GM20000 (cell line): ENCODE data around the gene EMC10.
"Not testable (repeated sequence)": the region's sequence is repeated elsewhere in the genome, so short reads cannot be mapped to it uniquely, and the experiment has no call there.

Source experiments
- DNase-seq: peaks from one replicate; pipeline ENCODE4 v3.0.0; 2012; ENCODE audit warnings: low spot score
- TF ChIP-seq, protein P1 (sequence below): IDR thresholded peaks from 2 replicates; pipeline ENCODE4 v1.5.1; 2012; ENCODE audit warnings: mild to moderate bottlenecking, control low read depth; ENCODE audit errors: extremely low read depth, missing control alignments

Gene EMC10

GRCh38 chr19:50432221-50433028, 43.9 kb upstream of the EMC10 start, which contains the start of gene MYBPC2:
MYBPC2 (plus strand) TSS chr19:50432892; CDS start chr19:50432954, 62 bp downstream.
- TF ChIP-seq, protein P1, sequence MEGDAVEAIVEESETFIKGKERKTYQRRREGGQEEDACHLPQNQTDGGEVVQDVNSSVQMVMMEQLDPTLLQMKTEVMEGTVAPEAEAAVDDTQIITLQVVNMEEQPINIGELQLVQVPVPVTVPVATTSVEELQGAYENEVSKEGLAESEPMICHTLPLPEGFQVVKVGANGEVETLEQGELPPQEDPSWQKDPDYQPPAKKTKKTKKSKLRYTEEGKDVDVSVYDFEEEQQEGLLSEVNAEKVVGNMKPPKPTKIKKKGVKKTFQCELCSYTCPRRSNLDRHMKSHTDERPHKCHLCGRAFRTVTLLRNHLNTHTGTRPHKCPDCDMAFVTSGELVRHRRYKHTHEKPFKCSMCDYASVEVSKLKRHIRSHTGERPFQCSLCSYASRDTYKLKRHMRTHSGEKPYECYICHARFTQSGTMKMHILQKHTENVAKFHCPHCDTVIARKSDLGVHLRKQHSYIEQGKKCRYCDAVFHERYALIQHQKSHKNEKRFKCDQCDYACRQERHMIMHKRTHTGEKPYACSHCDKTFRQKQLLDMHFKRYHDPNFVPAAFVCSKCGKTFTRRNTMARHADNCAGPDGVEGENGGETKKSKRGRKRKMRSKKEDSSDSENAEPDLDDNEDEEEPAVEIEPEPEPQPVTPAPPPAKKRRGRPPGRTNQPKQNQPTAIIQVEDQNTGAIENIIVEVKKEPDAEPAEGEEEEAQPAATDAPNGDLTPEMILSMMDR = no peak
- no peak for DNase-seq

DNA sequence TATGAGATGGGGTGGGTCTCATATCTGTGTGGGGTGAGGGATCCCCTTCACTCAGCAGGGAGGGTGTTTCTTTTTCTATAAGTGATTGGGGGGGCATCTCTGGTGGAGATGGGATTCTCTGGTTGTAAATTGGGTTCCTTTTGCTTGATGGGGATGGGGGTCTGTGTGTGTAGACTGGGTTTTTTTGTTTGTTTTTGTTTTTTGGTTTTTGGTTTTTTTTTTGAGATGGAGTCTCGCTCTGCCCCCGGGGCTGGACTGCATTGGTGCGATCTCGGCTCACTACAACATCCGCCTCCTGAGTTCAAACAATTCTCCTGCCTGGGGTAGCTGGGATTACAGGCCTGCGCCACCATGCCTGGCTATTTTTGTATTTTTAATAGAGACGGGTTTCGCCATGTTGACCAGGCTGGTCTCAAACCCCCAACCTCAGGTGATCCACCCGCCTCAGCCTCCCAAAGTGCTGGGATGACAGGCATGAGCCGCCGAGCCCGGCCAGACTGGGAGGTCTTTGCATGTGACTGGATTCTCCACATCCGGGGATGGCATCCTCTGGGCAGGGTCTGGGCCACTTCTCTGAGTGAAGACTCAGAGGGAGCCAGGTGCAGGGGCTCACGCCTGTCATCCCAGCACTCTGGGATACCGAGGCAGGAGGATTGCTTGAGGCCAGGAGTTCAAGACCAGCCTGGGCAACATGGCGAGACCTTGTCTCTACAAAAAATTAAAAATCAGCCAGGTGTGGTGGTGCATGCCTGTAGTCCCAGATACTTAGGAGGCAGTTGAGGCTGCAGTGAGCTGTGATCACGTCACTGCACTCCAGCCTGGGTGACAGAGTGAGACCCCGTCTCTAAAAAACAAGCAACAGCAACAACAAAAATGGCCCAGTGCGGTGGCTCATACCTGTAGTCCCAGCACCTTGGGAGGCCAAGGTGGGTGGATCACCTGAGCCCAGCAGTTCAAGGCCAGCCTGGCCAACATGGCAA, 42.8 kb upstream of the EMC10 start:
- no peak for DNase-seq
- TF ChIP-seq, protein P1 = no peak

DNA sequence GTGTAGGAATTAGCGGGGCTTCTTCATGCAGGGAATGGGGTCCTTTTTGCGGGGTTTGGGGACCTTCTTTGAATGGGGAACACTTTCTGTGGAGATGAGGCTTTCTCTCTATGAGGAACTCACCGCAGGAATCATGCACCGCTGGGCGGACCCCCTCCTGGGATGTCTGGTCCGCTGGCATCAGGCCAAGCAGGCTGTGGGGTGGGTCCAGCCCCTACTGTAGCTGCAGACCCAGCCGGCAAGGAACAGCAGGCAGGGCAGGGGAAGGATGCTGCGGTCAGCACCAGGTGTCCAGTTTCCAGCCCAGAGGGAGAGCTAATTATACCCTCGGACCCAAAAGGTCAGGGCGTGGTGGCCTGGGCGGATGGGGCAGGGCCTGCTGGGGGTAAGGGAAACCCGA, 41.8 kb upstream of the EMC10 start:
- TF ChIP-seq, protein P1 = no peak
- DNase-seq = no peak

DNA sequence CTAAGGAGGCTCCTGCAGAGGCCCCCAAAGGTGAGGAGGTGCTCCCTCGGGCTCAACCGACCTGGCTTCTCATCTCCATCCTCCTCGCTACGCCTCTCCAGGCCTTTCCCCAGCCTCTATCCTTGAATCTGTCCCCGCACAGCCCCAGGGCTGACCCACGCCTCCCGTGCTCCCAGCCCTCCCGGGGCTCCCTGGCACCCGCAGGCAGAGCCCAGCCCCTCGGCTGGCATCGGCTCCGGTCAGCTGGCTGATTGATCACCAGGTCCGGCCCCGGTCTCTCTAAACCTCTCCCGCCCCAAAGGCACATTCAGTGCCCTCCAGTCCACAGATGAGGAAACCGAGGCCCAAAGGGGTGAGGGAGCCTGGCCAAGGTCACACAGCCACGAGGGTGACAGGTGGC, 41.1 kb upstream of the EMC10 start:
- no peak for DNase-seq
- TF ChIP-seq, protein P1 = no peak

DNA sequence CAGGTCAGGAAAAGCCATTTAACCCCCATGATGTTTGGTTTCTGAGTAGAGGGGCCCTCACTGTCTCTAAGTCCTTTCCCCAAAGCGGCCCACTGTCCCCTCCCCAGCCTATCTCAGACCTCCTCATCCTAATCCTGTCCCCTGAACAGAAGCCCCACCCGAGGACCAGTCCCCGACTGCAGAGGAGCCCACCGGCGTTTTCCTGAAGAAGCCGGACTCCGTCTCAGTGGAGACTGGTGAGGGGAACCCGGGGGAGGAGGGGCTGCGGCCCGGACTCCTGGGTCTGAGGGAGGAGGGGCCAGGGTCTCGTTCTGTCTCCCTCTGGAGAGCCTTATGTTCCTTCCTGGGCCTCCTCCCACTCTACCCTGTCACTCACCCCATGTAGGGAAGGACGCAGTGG, 40.7 kb upstream of the EMC10 start:
- TF ChIP-seq, protein P1 = no peak
- DNase-seq = no peak

DNA sequence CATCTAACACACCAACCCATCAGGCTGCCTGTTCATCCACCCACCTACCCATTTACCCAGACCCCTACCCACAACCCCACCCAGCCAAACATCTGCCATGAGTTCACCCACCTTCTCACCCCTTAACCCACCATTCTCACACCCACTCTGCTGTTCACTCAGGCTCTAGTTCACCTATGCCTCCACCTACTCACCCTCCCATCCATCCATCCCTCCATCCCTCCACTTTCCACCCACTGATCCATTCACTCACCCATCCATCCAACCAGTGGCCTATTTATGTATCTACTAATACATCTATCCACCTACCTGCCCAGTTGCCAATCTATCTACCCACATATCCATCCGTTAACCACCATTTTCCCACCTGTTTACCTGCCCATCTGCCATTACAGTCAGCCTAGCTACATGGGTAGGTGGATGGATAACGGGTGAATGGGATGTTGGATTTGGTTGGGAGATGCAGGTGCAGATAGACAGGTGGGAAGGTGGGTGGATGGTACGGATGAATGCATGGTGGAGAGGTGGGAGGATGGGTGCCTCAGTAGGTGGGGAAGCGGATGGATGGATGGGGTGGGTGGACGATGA, 38.4 kb upstream of the EMC10 start:
- no peak for DNase-seq

GRCh38 chr19:50439130-50439529, 37.2 kb upstream of the EMC10 start:
- not testable (repeated sequence) for DNase-seq

More for the DNA sequence above, 38.4 kb upstream of the EMC10 start:
- TF ChIP-seq, protein P1 = no peak
